Adipocyte (in vitro differentiated cells): Measurements from ENCODE around the gene PELI2.
A peak's percentile ranks its signal among the peaks of the same experiment; 100 is the strongest.

Experiments
- DNase-seq: peaks from one replicate; pipeline ENCODE4 v3.0.0-alpha.2; 2015; ENCODE audit warnings: low read depth
- H3K27me3 ChIP-seq: replicated peaks from 2 replicates; pipeline ENCODE4 v1.7.0; 2013; ENCODE audit warnings: mild to moderate bottlenecking, low read length, moderate library complexity; ENCODE audit not compliant: control insufficient read depth, insufficient read depth
- H3K36me3 ChIP-seq: 2 replicates; pipeline ENCODE4 v1.7.0; 2013; ENCODE audit warnings: low read length, mild to moderate bottlenecking, moderate library complexity; ENCODE audit not compliant: control insufficient read depth, insufficient read depth, severe bottlenecking
- H3K4me1 ChIP-seq: 2 replicates; pipeline ENCODE4 v1.7.0; 2013; ENCODE audit warnings: mild to moderate bottlenecking, low read length, moderate library complexity; ENCODE audit not compliant: control insufficient read depth, insufficient read depth
- H3K4me3 ChIP-seq: 2 replicates; pipeline ENCODE4 v1.7.0; 2013; ENCODE audit warnings: mild to moderate bottlenecking, low read length, moderate library complexity
- H3K9ac ChIP-seq: 2 replicates; pipeline ENCODE4 v1.7.0; 2013; ENCODE audit warnings: mild to moderate bottlenecking, low read length, moderate library complexity
- H3K9me3 ChIP-seq: 2 replicates; pipeline ENCODE4 v1.7.0; 2013; ENCODE audit warnings: mild to moderate bottlenecking, low read length, moderate library complexity; ENCODE audit not compliant: control insufficient read depth

PELI2 gene

DNA sequence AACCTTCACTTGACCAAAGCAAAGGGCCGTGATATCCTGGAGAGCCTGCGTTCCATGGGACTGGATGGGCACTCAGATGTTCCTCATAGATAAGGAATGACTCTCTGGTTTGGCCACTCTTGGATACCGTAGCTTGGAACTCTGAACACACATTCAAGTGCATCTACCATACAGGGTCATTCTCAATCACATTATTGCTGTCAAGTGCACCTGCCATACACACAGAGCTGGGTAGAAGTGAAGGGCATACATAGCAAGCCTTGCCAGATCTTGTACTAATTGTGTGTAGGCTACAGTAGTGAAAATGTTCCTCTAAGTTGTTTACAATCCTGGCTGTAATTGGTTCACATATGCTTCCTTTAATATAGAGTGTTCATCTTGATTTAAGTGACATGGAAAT lies 58.3 kb downstream of the PELI2 start:
- H3K9me3 ChIP-seq: no peaks in the 10 kb centered on the region
- peaks cover 14% of the 10 kb centered on the region for H3K4me1 ChIP-seq
- no peak overlapping the region for H3K9ac ChIP-seq
- no peaks in the 10 kb centered on the region for H3K27me3 ChIP-seq
- H3K4me3 ChIP-seq: no peak overlapping the region
- H3K36me3 ChIP-seq: no peaks in the 10 kb centered on the region
- no peak for DNase-seq

DNA sequence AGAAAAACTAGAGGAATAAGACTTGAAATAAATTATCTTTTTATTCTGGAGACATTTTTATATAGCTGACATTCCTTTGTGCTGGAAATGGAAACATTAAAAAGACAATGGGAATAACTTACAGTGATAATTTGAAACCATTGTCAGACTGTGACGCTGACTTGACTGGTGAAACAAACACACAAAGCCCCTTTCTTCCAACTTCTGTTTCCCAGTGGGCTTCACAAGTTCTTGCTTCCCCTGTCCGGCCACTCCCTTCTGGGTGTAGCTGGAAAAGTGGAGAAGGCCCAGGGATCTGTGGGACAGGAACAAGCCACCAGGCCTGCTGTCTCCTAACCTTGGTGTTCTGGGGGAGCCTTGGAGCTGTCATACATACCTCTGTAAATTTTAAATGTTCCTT lies 58.8 kb downstream of the PELI2 start:
- no peaks in the 10 kb centered on the region for H3K36me3 ChIP-seq
- peaks cover 12% of the 10 kb centered on the region for H3K4me1 ChIP-seq
- H3K4me3 ChIP-seq: no peak overlapping the region
- no peaks in the 10 kb centered on the region for H3K9me3 ChIP-seq
- H3K27me3 ChIP-seq: no peaks in the 10 kb centered on the region
- no peak overlapping the region for H3K9ac ChIP-seq
- DNase-seq: no peak

DNA sequence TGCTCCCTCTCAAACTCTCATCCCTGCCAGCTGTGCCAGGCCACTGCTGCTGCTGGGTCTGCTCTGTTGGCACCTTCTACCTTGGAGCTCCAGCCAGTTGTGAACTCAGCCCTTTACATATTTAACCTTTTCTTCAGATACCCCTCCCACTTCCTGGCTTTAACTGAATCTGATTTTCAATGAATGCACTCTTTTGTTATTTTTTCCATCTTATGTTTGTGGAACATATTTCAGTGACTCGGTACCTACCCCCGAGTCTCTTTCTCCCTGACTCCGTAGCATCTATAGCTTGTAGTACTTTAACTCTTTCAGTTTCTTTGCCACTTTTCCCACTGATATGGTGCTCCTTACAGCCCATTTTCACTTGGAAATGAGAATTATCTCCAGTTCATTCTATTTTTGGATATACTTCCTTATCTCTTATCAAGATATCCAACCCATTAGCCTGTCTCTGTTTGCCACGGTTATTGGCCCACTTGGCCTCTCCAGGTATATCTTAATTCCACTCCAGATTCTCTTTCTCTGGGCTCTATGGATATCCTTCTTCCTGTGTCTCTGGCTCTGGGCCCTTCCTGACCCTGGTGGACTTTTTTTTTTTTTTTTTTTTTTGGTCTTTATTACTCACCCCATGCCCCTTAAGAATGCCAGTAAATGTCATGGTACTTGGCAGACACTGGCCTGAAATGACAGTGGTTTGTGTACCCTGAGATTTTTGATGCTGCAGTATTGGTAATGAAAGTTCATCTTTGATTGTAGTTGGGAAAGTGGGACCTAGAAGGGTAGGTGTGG lies 62.7 kb downstream of the PELI2 start:
- no peak for DNase-seq
- Histone ChIP-seq H3K27me3 (no peaks in the 10 kb centered on the region), H3K4me3 (no peak overlapping the region), H3K36me3 (no peaks in the 10 kb centered on the region), H3K4me1 (peaks cover 4% of the 10 kb centered on the region), H3K9ac (no peak overlapping the region), H3K9me3 (no peaks in the 10 kb centered on the region)

DNA sequence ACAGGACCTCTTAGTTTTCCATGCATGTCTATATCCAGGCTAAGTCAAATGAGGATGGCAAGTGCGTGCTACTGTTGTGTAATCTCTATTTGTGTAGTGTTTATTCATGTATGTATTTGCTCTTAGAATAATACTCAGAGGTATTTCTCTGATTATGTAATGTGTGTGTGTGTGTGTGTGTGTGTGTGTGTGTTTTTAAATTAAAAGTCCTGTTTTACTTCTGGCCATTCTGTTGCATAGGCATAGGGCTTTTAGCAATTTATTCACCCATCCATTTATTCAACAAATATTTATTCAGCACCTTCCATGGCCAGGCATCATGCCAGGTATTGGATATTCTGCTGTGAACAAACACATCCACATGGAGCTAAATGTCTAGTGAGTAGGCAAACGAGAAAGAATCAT lies 63.5 kb downstream of the PELI2 start:
- DNase-seq: no peak
- no peaks in the 10 kb centered on the region for H3K36me3 ChIP-seq
- H3K4me1 ChIP-seq: peaks cover 4% of the 10 kb centered on the region
- H3K9me3 ChIP-seq: no peaks in the 10 kb centered on the region
- no peaks in the 10 kb centered on the region for H3K27me3 ChIP-seq
- no peak overlapping the region for H3K4me3 ChIP-seq
- H3K9ac ChIP-seq: no peak overlapping the region

DNA sequence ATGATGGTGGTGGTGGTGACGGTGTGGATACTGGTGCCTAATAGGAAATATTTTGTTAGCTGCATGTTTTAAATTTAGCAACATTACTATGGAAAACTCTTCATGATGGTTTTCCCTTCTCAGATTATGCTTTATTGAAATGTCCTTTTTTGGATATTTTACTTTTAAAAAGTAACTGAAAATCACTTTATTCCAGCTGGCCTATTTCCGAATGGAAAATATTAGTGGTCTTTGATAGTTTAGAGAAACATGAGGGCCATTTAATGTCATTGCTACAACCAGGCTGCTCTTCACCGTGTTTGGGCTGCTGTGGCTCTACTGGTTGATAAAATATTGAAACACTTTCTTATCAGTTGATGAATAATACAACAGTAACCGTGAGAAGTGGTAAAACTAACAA lies 64.2 kb downstream of the PELI2 start:
- no peak for DNase-seq
- Histone ChIP-seq H3K9me3 (no peaks in the 10 kb centered on the region), H3K9ac (no peak overlapping the region), H3K4me3 (no peak overlapping the region), H3K36me3 (no peaks in the 10 kb centered on the region), H3K4me1 (peaks cover 4% of the 10 kb centered on the region), H3K27me3 (no peaks in the 10 kb centered on the region)

DNA sequence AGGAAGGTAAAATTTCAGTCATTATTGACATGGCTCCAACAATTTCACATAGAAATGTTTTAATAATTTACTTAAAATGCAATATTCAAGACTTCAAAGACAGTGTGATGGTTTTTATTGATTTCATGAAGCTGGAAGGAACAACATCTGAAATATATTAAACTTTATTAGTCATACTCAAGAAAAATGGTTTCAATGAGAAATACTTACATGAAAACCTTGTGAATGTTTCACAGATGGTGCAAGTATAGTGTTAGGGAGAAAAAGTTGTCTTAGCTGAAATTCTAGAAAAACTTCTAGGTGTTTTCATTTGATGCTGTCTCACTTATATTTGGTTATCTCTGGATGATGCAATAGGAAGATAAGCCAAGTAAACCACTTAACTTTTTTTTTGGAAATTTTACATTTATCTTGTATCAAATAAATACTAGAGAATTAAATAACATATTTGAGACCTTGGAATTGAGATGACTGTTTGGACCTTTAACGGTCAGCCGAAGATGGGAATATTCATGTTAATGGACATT lies 65.5 kb downstream of the PELI2 start:
- peaks cover 4% of the 10 kb centered on the region for H3K4me1 ChIP-seq
- H3K9ac ChIP-seq: no peak overlapping the region
- no peaks in the 10 kb centered on the region for H3K9me3 ChIP-seq
- peak; percentile 57 for DNase-seq
- no peaks in the 10 kb centered on the region for H3K36me3 ChIP-seq
- no peak overlapping the region for H3K4me3 ChIP-seq
- H3K27me3 ChIP-seq: no peaks in the 10 kb centered on the region

DNA sequence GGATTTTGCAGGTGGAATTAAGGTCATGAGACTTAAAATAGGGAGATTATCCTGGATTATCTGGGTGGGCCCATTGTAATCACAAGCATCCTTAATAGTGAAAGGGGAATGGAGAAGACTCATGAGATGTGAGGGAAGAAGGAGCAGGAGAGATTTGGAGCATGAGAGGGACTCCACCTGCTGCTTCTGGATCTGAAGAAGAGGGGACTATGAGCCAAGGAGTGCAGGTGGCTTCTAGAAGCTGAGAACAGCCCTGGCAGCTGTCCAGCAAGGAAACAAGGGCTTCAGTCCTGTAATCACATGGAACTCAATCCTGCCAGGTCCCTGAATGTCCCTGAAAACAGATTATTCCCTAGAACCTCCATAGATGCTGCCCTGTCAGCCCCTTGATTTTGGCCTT lies 67.8 kb downstream of the PELI2 start:
- Histone ChIP-seq H3K9me3 (no peaks in the 10 kb centered on the region), H3K36me3 (no peaks in the 10 kb centered on the region), H3K27me3 (no peaks in the 10 kb centered on the region), H3K4me1 (peaks cover 4% of the 10 kb centered on the region), H3K9ac (no peak overlapping the region), H3K4me3 (no peak overlapping the region)
- DNase-seq: no peak

DNA sequence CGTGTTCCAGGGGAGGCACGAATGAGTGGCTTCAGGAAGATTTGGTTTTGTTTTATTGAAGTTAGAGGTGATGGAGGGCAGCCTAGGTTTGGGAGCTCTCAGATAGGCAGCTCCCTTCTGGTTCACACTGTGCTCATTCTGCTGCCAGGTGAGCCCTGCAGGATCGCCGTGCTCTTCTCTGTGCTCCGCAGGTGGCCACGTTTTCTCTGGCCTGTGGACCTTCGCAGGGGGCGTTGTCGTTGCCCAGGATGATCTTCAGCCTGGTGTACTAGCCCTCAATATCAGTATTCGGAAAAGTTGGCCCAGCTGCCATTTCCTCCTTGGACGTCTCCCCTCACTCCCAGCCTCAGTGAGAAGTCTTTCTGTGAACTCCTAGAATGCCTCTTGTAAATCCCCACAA lies 69.5 kb downstream of the PELI2 start:
- no peaks in the 10 kb centered on the region for H3K36me3 ChIP-seq
- H3K4me1 ChIP-seq: peaks cover 4% of the 10 kb centered on the region
- no peak overlapping the region for H3K9ac ChIP-seq
- no peak for DNase-seq
- H3K4me3 ChIP-seq: no peak overlapping the region
- H3K9me3 ChIP-seq: no peaks in the 10 kb centered on the region
- H3K27me3 ChIP-seq: no peaks in the 10 kb centered on the region

DNA sequence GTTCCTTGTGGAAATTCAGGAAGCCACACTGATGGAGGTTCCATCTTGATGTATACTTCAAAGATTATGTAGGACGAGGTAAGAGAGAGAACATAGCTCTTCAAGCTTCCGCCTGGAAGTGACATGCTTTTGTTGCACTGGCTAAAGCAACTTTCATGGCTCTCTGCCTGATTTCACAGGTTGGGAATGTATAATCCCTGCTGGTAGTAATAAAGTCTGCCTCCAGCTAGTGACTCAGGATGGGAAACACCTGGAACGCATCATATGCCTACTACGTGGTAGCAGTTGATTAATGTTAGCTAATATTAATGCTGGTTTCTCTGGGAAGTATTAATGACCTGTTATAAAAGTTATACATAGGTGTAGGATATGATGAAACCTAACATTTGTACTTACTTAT lies 71.1 kb downstream of the PELI2 start:
- H3K4me3 ChIP-seq: no peak overlapping the region
- peak; percentile 63 for DNase-seq
- H3K27me3 ChIP-seq: no peaks in the 10 kb centered on the region
- no peaks in the 10 kb centered on the region for H3K36me3 ChIP-seq
- no peaks in the 10 kb centered on the region for H3K4me1 ChIP-seq
- H3K9me3 ChIP-seq: no peaks in the 10 kb centered on the region
- no peak overlapping the region for H3K9ac ChIP-seq

DNA sequence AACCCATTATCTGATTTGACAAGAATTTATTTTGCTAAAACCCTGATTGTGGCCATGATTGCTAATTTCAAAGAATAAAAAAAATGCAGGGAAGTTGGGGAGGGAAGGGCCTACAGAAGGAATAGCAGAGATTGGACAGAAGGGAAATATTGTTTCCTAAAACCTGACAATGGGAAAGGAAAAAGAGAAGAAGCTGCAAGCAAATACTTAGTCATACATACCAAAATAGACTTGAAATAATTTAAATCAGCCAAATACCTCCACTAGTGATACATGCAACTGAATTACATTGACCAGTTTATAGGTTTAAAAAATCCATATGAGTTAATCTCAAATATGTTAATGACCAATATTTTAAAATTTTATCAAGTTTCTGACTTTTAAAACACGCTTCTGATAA lies 75.1 kb downstream of the PELI2 start:
- Histone ChIP-seq H3K36me3 (no peaks in the 10 kb centered on the region), H3K9ac (no peak overlapping the region), H3K27me3 (no peaks in the 10 kb centered on the region), H3K4me1 (peaks cover 12% of the 10 kb centered on the region), H3K4me3 (no peak overlapping the region), H3K9me3 (no peaks in the 10 kb centered on the region)
- DNase-seq: no peak

DNA sequence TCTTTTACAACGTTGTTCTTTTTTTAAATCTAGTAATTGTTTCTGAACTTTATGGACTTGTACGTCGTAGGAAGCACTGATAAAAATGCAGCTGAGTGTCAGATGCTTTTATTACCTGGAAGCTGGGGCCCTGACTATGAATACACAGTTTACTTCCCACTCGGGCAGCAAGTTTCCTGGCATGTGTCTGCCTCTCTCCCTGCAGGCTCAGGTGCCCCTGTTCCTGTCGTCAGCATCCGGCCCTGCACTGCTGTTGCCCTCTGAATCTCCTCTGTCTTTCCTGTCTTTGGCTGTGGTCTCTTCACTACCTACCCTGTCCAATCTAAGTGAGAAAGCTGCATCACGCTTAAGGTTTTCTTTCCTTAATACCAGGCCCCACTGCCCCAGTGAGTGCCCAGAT lies 75.8 kb downstream of the PELI2 start:
- DNase-seq: no peak

DNA sequence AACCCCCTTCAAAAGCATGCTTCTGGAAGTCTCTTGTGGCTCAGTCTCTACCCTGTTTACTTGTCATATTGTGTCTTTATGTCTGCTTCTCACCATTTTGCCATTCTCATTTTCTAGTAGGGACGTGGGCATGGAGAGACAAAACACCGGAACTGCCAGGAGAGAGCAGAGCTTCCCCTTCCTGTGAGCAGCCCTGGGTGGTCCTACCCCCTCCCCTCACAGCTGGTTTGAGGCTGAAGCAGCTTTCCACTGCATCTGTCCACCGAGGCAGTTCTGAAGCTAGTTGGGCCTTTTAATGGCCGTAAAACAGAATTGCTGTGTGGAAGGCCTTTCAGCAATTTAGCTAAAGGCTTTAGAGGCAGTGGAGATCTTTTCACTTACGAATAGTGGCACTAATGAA lies 77.0 kb downstream of the PELI2 start:
- H3K27me3 ChIP-seq: no peaks in the 10 kb centered on the region
- H3K4me3 ChIP-seq: no peak overlapping the region
- DNase-seq: no peak
- no peaks in the 10 kb centered on the region for H3K36me3 ChIP-seq
- no peak overlapping the region for H3K9ac ChIP-seq
- H3K9me3 ChIP-seq: no peaks in the 10 kb centered on the region
- peaks cover 28% of the 10 kb centered on the region for H3K4me1 ChIP-seq

More for the DNA sequence above, 75.8 kb downstream of the PELI2 start:
- no peaks in the 10 kb centered on the region for H3K9me3 ChIP-seq
- H3K4me1 ChIP-seq: peaks cover 18% of the 10 kb centered on the region
- H3K27me3 ChIP-seq: no peaks in the 10 kb centered on the region
- no peak overlapping the region for H3K4me3 ChIP-seq
- no peaks in the 10 kb centered on the region for H3K36me3 ChIP-seq
- no peak overlapping the region for H3K9ac ChIP-seq
